Fibroblast of skin of left quadriceps (primary cell): ENCODE measurements around the gene POLL.

Experiments used
- DNase-seq, 2 experiments: peaks; one replicate each; pipeline ENCODE4 v3.0.0-alpha.2; 2013; ENCODE audit warnings: low read depth in 2 of 2

Gene POLL

GRCh38 chr10:101560298-101561067 lies 27.6 kb downstream of the POLL start:
- DNase-seq: no peak

- DNase-seq: no peak
Observed at GRCh38 chr10:101559596-101560297, 28.3 kb downstream of the POLL start.

GRCh38 chr10:101558671-101559595 lies 29.1 kb downstream of the POLL start:
- DNase-seq: no peak

GRCh38 chr10:101558204-101558603 lies 29.9 kb downstream of the POLL start:
- no peak for DNase-seq

GRCh38 chr10:101557541-101557940 lies 30.5 kb downstream of the POLL start:
- DNase-seq: no peak

GRCh38 chr10:101552442-101552841 lies 35.6 kb downstream of the POLL start:
- DNase-seq: no peak

- DNase-seq: no peak
Observed at GRCh38 chr10:101550965-101551364, 37.1 kb downstream of the POLL start.

- no peak for DNase-seq
Observed at GRCh38 chr10:101545898-101546297, 42.2 kb downstream of the POLL start.

GRCh38 chr10:101538446-101538845 lies 49.6 kb downstream of the POLL start:
- no peak for DNase-seq

GRCh38 chr10:101536800-101537199 lies 51.3 kb downstream of the POLL start:
- DNase-seq: no peak

GRCh38 chr10:101535949-101536348 lies 52.1 kb downstream of the POLL start:
- no peak for DNase-seq

- DNase-seq: no peak
Observed at GRCh38 chr10:101529725-101530553, 58.1 kb downstream of the POLL start.

GRCh38 chr10:101529207-101529606 lies 58.9 kb downstream of the POLL start:
- DNase-seq: no peak
